Sigmoid colon (tissue), 7 donors: ENCODE data around the gene NTN1. TPM values are rescaled to one million over a fixed set of nuclear protein-coding genes. Genes with fewer than 3 reads are reported as not detected.

Experiments
- DNase-seq: peaks from one replicate; pipeline ENCODE4 v3.0.0-alpha.2; 2019
- H3K27ac ChIP-seq, 4 donors: fragments of 200-600 bp; sonication (generic); one replicate each; pipeline ENCODE4 v1.5.1; 2016 to 2019; ENCODE audit warnings: mild to moderate bottlenecking in 1 of 4
- H3K27me3 ChIP-seq, 3 donors: fragments of 200-600 bp; sonication (generic); one replicate each; pipeline ENCODE4 v1.5.1; 2019; ENCODE audit warnings: mild to moderate bottlenecking in 1 of 3
- H3K36me3 ChIP-seq, 4 donors: fragments of 200-600 bp; sonication (generic); one replicate each; pipeline ENCODE4 v1.5.1; 2016 to 2019
- H3K4me1 ChIP-seq, 4 donors: fragments of 200-600 bp; sonication (generic); one replicate each; pipeline ENCODE4 v1.5.1; 2017 to 2019
- H3K4me3 ChIP-seq, 4 donors: fragments of 200-600 bp; sonication (generic); one replicate each; pipeline ENCODE4 v1.5.1; 2017 to 2019; ENCODE audit warnings: mild to moderate bottlenecking in 2 of 4, moderate library complexity in 1 of 4
- H3K9me3 ChIP-seq, 4 donors: fragments of 200-600 bp in 3 of 4; sonication (generic) in 3 of 4; one replicate each; pipeline versions ENCODE4 v1.5.1 to v1.6.1; 2013 to 2019
- EP300 ChIP-seq, 4 donors: sonication (generic); formaldehyde crosslinking; IDR thresholded peaks; one replicate each; pipeline ENCODE4 v1.6.1; 2017; ENCODE audit warnings: antibody characterized with exemption in 4 of 4
- POLR2A ChIP-seq, 2 donors: fragments of 450-650 bp; IDR thresholded peaks; one replicate each; pipeline ENCODE4 v1.6.1; 2016; ENCODE audit warnings: antibody characterized with exemption in 2 of 2, mild to moderate bottlenecking in 2 of 2, moderate library complexity in 2 of 2
- POLR2AphosphoS5 ChIP-seq, 4 donors: sonication (generic); formaldehyde crosslinking; IDR thresholded peaks; one replicate each; pipeline ENCODE4 v1.6.1; 2017; ENCODE audit warnings: antibody characterized with exemption in 4 of 4
- WGBS, 2 donors: extraction: QIAGEN DNeasy Blood & Tissue Kit; methylation state at CpG; one replicate each; pipeline ENCODE4 v1.1.7; 2013; 5-methylcytosine and 5-hydroxymethylcytosine counted together
- intact Hi-C: fragments of 100-400 bp; cut with DNase I; formaldehyde crosslinking; loops from one replicate; pipeline ENCODE4 v1.15.1; 2023
- polyA plus RNA-seq, 3 donors: library from polyadenylated mRNA; stranded (reverse); fragments of 200-250 nt; gene quantifications; one replicate each; pipeline ENCODE4 v1.2.3, GENCODE V29; 2013
- total RNA-seq, 4 donors: library from RNA; depleted of rRNA; stranded (reverse); fragments of >200 nt; gene quantifications; one replicate each; pipeline ENCODE4 v1.1.0, GENCODE V29; 2016
- TF ChIP-seq, protein P1 (sequence below), 4 experiments: fragments of 450-650 bp in 3 of 4; fragments of 200-600 bp in 1 of 4; IDR thresholded peaks; one replicate each; pipeline ENCODE4 v1.5.1; 2016 to 2019; ENCODE audit warnings: antibody characterized with exemption in 4 of 4, mild to moderate bottlenecking in 3 of 4, moderate library complexity in 2 of 4
- donor health status: healthy with polysubstance abuse.
- donor health status: Bipolar disorder and iron deficiency.
- donor health status: healthy.

Gene NTN1
- total and polyA plus RNA-seq, 7 donors: 0.69 to 20.3 (median 10.5) TPM

- TF ChIP-seq POLR2AphosphoS5 (IDR thresholded peaks at IDR 0.05) (no peak), POLR2A (IDR thresholded peaks at IDR 0.05) (no peak)
- TF ChIP-seq, protein P1, sequence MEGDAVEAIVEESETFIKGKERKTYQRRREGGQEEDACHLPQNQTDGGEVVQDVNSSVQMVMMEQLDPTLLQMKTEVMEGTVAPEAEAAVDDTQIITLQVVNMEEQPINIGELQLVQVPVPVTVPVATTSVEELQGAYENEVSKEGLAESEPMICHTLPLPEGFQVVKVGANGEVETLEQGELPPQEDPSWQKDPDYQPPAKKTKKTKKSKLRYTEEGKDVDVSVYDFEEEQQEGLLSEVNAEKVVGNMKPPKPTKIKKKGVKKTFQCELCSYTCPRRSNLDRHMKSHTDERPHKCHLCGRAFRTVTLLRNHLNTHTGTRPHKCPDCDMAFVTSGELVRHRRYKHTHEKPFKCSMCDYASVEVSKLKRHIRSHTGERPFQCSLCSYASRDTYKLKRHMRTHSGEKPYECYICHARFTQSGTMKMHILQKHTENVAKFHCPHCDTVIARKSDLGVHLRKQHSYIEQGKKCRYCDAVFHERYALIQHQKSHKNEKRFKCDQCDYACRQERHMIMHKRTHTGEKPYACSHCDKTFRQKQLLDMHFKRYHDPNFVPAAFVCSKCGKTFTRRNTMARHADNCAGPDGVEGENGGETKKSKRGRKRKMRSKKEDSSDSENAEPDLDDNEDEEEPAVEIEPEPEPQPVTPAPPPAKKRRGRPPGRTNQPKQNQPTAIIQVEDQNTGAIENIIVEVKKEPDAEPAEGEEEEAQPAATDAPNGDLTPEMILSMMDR (IDR thresholded peaks at IDR 0.05): no peak
- no peak overlapping the region for H3K4me3 ChIP-seq
- intact Hi-C loops: no loop called here
- H3K27ac ChIP-seq: no peak overlapping the region
- no peaks in the 10 kb centered on the region for H3K4me1 ChIP-seq
- H3K9me3 ChIP-seq: no peaks in the 10 kb centered on the region
- 86 to 90% methylated on average over 3 of the region's 3 CpGs for WGBS, 2 donors
- no peaks in the 10 kb centered on the region for H3K36me3 ChIP-seq
- no peaks in the 10 kb centered on the region for H3K27me3 ChIP-seq
- no peak for DNase-seq
Observed at GRCh38 chr17:9169116-9169515, 147.8 kb downstream of the NTN1 start.

DNA sequence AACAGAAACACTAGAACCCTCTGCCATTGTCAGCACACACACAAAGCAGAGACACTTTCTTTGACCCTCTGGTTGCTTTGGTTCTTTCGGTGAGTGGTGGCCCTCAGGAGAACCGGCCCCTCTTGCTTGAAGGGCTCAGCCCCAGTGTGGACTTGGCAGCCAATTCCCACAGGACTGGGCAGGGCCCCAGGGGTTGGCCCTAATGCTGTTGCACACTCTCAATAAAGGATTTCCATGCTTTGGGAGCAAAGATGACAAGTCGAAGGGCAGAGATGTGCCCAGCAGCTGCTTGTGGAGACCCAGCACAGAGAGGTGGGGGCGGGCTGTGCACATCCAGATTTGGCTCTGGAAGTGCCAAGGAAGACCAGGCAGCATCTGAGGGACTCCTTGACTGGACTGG is 149.0 kb downstream of the NTN1 start:
- Histone ChIP-seq H3K36me3 (no peaks in the 10 kb centered on the region), H3K27ac (no peak overlapping the region), H3K27me3 (no peaks in the 10 kb centered on the region), H3K9me3 (no peaks in the 10 kb centered on the region), H3K4me1 (peaks cover 0 to 9% (median 5%) of the 10 kb centered on the region in 4 donors), H3K4me3 (no peak overlapping the region)
- intact Hi-C loops: no loop called here
- WGBS, 2 donors: 87 to 89% methylated on average over 4 of the region's 4 CpGs
- DNase-seq: no peak
- TF ChIP-seq EP300 (IDR thresholded peaks at IDR 0.05): no peak
- TF ChIP-seq POLR2AphosphoS5 (IDR thresholded peaks at IDR 0.05): no peak
- TF ChIP-seq, protein P1 (IDR thresholded peaks at IDR 0.05): no peak
- no peak for TF ChIP-seq POLR2A (IDR thresholded peaks at IDR 0.05)

DNA sequence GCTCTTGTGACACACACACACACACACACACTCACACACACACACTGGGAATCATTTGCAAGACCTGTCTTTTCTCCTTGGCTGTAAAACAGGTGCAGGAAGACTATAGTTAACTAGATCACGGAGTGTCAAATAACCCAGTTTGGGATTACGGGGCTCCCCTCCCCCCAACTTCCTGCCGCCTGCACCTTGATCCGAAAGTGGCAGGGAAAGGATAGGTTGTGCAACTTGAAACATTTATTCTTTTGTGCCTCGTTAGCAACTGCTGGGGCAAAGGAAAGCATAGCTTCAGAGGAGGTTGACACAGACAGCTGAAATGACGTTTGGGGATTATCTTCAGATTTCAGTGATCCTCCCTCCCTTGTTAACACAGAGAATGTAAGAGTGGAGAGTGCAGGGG is 149.5 kb downstream of the NTN1 start:
- H3K9me3 ChIP-seq: no peaks in the 10 kb centered on the region
- H3K27me3 ChIP-seq: no peaks in the 10 kb centered on the region
- TF ChIP-seq EP300 (IDR thresholded peaks at IDR 0.05) (no peak), POLR2A (IDR thresholded peaks at IDR 0.05) (no peak), POLR2AphosphoS5 (IDR thresholded peaks at IDR 0.05) (no peak)
- TF ChIP-seq, protein P1 (IDR thresholded peaks at IDR 0.05): no peak
- H3K4me1 ChIP-seq: peaks cover 0 to 11% (median 7%) of the 10 kb centered on the region in 4 donors
- no peak for DNase-seq
- no peaks in the 10 kb centered on the region for H3K36me3 ChIP-seq
- no peak overlapping the region for H3K4me3 ChIP-seq
- no peak overlapping the region for H3K27ac ChIP-seq
- intact Hi-C loops: no loop called here
- 16 to 55% methylated on average over 6 of the region's 6 CpGs for WGBS, 2 donors

DNA sequence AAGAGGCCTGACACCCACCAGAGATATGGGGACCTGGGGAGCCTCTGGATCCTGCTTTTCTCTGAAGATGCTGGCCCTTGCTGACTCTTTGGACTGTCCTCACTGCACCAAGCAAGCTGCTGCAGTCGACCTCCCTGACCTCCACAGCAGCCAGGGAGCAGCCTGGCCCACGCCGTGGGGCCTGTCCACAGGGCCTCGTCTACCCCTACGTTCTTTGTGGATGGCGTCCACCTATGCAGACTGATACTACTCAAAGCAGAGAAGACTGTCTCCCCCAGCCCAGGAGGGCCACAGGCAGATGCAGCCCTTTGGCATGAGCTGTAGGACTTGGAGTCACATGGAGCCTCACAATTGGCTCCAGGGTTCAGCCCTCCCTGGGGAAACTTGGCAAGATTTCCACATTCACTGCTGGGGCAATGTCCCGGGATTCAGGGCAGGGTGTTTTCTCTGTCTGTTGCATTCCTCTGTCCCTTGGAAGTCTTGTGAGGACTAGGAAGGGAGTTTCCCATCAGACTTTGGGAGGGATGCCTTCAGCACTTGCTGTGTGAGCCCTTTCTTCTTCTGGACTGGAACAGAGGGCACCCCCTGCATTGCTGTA is 152.2 kb downstream of the NTN1 start:
- no peak for DNase-seq
- H3K9me3 ChIP-seq: no peaks in the 10 kb centered on the region
- H3K36me3 ChIP-seq: no peaks in the 10 kb centered on the region
- intact Hi-C loops: no loop called here
- H3K4me3 ChIP-seq: no peak overlapping the region
- 78% methylated on average over 7 of the region's 7 CpGs for WGBS, 2 donors
- peaks cover 0 to 13% (median 9%) of the 10 kb centered on the region in 4 donors for H3K4me1 ChIP-seq
- H3K27ac ChIP-seq: no peak overlapping the region
- no peaks in the 10 kb centered on the region for H3K27me3 ChIP-seq
- TF ChIP-seq EP300 (IDR thresholded peaks at IDR 0.05): no peak
- TF ChIP-seq POLR2AphosphoS5 (IDR thresholded peaks at IDR 0.05): no peak
- no peak for TF ChIP-seq POLR2A (IDR thresholded peaks at IDR 0.05)
- TF ChIP-seq, protein P1 (IDR thresholded peaks at IDR 0.05): no peak

DNA sequence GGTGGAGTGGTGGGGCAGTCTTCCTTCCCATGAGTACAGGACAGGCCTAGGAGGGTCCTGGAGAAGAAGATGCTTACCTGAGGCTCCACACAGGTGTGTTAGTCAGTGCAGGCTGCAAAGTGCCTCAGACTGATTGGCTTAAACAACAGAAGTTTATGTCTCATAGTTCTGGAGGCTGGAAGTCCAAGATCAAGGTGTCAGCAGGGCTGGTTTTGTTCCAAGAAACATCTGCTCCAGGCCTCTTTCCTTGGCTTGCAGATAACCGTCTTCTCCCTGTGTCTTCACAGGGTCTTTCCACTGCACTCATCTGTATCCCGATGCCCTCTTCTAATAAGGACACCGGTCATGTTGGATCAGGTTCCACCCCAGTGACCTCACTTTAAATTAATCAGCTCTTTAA is 153.0 kb downstream of the NTN1 start:
- DNase-seq: no peak
- WGBS, 2 donors: 96% methylated on average over 3 of the region's 3 CpGs
- Histone ChIP-seq H3K27ac (no peak overlapping the region), H3K9me3 (no peaks in the 10 kb centered on the region), H3K4me3 (no peak overlapping the region), H3K36me3 (no peaks in the 10 kb centered on the region), H3K27me3 (no peaks in the 10 kb centered on the region), H3K4me1 (peaks cover 0 to 13% (median 9%) of the 10 kb centered on the region in 4 donors)
- no peak for TF ChIP-seq EP300 (IDR thresholded peaks at IDR 0.05)
- TF ChIP-seq POLR2A (IDR thresholded peaks at IDR 0.05): no peak
- intact Hi-C loops: no loop called here
